Left ventricle myocardium inferior (tissue), 1 donor: ENCODE results near the gene RPRML. TPM values are rescaled to one million over a fixed set of nuclear protein-coding genes. Genes with fewer than 3 reads are reported as not detected.
"Not testable (repeated sequence)": the region's sequence is repeated elsewhere in the genome, so short reads cannot be mapped to it uniquely, and the experiment has no call there.

Source experiments
- DNase-seq: peaks from one replicate; pipeline ENCODE4 v3.0.0-alpha.2; 2020
- H3K27ac ChIP-seq: fragments of 200-600 bp; replicated peaks from 2 replicates; pipeline ENCODE4 v1.8.0; 2021
- H3K27me3 ChIP-seq: fragments of 200-600 bp; 2 replicates; pipeline ENCODE4 v1.8.0; 2021; ENCODE audit warnings: low read depth
- H3K36me3 ChIP-seq: fragments of 200-600 bp; 2 replicates; pipeline ENCODE4 v1.8.0; 2021
- H3K4me1 ChIP-seq: fragments of 200-600 bp; 2 replicates; pipeline ENCODE4 v1.8.0; 2021
- H3K4me3 ChIP-seq: fragments of 200-600 bp; 2 replicates; pipeline ENCODE4 v1.8.0; 2021; ENCODE audit warnings: mild to moderate bottlenecking, moderate library complexity
- H3K9me3 ChIP-seq: fragments of 200-600 bp; replicated peaks from 2 replicates; pipeline ENCODE4 v1.8.0; 2021
- intact Hi-C: fragments of 100-400 bp; cut with micrococcal nuclease; formaldehyde crosslinking; loops from one replicate; pipeline ENCODE4 v1.11.0; 2022
- total RNA-seq: library from RNA; stranded (reverse); fragmentation: NEBNext Ultra II Directional; extraction: Animal tissue kit (Norgen Biotek cat#: 25700); gene quantifications from one replicate; pipeline ENCODE4 v1.2.1, GENCODE V29; 2021
- TF ChIP-seq, protein P1 (sequence below): fragments of 200-600 bp; IDR thresholded peaks from 2 replicates; pipeline ENCODE4 v1.8.0; 2021; ENCODE audit warnings: antibody characterized with exemption, mild to moderate bottlenecking, borderline replicate concordance
- donor health status: DM: no; HTN: yes; CAD: no; lungs with severe emphysema.

Gene RPRML
- total RNA-seq, 1 donor from 2014 or later = not detected

DNA sequence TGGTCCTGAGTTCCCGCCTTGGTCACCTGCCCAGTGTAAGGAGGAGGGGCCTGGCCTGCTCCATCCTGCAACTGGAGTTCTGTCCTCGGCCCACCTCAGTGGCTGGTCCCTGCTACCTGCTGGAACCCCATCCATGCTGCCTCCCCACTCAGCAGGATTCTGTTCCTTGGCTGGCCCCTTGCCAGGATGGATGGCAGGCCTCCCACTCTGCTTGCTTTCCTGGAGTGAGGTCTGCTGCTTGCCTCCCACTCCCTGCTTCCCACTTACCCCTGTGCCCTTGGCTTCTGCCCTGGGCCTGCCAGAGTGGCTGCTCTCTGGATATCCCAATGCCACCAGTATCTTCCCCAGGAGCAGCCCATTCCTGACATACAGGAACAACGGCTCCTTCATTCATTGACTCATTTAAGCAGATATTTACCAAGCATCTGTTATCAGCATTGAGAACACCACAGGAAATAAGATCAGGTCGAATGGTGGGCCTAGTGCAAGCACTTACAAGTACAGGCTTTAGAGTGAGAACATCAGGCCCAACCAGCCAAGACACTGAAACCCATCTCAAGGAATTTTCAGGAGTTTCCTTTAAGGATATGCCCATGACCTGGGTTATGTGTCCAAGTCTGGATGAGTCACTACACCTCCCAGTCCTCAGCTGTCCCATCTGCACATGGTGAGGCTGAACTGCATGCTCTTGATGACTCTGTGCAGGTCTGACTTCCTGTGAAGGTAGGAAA, 17.0 kb upstream of the RPRML start:
- no peak overlapping the region for H3K27ac ChIP-seq
- no peaks in the 10 kb centered on the region for H3K27me3 ChIP-seq
- no peak overlapping the region for H3K4me3 ChIP-seq
- no peaks in the 10 kb centered on the region for H3K4me1 ChIP-seq
- DNase-seq = no peak
- H3K9me3 ChIP-seq = no peaks in the 10 kb centered on the region
- H3K36me3 ChIP-seq = no peaks in the 10 kb centered on the region
- intact Hi-C loops = no loop called here
- TF ChIP-seq, protein P1, sequence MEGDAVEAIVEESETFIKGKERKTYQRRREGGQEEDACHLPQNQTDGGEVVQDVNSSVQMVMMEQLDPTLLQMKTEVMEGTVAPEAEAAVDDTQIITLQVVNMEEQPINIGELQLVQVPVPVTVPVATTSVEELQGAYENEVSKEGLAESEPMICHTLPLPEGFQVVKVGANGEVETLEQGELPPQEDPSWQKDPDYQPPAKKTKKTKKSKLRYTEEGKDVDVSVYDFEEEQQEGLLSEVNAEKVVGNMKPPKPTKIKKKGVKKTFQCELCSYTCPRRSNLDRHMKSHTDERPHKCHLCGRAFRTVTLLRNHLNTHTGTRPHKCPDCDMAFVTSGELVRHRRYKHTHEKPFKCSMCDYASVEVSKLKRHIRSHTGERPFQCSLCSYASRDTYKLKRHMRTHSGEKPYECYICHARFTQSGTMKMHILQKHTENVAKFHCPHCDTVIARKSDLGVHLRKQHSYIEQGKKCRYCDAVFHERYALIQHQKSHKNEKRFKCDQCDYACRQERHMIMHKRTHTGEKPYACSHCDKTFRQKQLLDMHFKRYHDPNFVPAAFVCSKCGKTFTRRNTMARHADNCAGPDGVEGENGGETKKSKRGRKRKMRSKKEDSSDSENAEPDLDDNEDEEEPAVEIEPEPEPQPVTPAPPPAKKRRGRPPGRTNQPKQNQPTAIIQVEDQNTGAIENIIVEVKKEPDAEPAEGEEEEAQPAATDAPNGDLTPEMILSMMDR = no peak

DNA sequence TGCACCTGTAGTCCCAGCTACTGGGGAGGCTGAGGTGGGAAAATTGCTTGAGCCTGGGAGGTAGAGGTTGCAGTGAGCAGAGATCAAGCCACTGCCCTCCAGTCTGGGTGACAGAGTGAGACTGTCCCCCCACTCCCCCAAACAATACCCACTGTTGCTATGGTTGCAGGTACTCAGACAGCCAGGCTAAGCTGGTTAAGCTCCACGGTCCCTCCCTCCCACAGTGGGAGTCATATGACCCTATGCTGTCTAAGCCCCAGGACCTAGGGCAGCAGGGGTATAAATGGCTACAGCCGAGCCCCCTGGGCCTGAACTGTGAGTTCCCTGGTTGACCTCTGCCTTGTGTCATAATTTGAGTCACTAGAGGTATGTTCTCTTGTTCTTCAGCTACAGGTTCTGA, 15.9 kb upstream of the RPRML start:
- Histone ChIP-seq H3K9me3 (no peaks in the 10 kb centered on the region), H3K27me3 (no peaks in the 10 kb centered on the region), H3K27ac (no peak overlapping the region), H3K4me1 (peaks cover 1% of the 10 kb centered on the region), H3K4me3 (no peak overlapping the region), H3K36me3 (no peaks in the 10 kb centered on the region)
- intact Hi-C loops = no loop called here
- DNase-seq = no peak
- TF ChIP-seq, protein P1 = no peak

DNA sequence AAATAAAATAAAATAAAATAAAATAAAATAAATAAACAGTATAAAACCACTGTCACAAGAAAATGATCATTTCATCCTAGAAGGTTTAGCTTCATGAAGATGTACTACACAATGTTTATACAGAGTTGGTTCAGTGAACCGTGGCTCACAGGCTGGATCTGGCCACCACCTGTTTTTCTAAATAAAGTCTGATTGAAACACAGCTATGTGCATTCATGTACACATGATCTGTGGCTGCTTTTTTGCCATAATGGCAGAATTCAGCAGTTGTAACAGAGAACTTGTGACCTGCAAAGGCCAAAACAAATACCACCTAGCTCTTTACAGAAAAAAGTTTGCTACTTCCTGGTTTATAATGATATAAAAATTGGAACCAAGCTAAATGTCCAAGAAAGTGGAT, 12.6 kb upstream of the RPRML start:
- intact Hi-C loops = no loop called here
- Histone ChIP-seq H3K36me3 (no peaks in the 10 kb centered on the region), H3K27ac (no peak overlapping the region), H3K27me3 (no peaks in the 10 kb centered on the region), H3K9me3 (no peaks in the 10 kb centered on the region), H3K4me3 (no peak overlapping the region), H3K4me1 (peaks cover 6% of the 10 kb centered on the region)
- TF ChIP-seq, protein P1 = no peak
- DNase-seq = no peak

DNA sequence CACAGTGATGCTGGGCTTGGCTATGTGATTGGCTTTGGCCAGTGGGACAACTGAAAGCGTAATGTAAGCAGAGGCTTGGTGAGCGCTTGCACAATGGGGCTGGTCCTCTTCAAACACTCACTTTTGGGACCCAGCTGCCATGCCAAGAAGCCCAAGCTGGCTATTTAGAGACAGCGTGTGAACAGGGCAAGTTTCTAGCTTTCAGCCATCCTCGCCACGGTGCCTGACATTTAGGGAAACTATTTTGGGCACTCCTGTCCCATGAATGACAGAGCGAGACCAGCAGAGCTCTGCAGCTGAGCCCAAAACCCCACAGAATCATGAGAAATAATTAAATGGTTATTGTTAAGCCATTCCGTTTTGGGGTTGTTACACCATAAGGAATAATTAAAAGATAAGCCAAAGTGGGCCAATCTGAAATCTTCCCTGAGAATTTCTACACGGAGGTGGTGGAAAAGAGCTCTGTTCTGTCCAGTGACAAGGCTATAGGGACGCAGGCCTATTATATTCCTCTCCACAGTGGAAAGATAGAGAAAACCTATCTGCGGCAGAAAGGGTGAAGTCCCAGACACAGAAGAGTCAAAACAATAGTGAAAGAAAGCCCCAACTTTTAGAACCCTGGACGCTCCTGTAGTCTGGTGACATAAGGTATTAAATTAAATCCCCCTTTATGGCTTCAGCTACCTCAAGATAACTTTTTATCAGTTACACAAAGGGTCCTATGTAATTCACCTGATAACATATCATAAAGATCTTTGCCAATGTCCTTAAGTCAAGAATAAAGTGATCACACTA, 10.8 kb upstream of the RPRML start:
- H3K4me3 ChIP-seq = no peak overlapping the region
- TF ChIP-seq, protein P1 = no peak
- no peaks in the 10 kb centered on the region for H3K36me3 ChIP-seq
- H3K27me3 ChIP-seq = no peaks in the 10 kb centered on the region
- H3K4me1 ChIP-seq = peaks cover 7% of the 10 kb centered on the region
- H3K9me3 ChIP-seq = no peaks in the 10 kb centered on the region
- no peak for DNase-seq
- H3K27ac ChIP-seq = no peak overlapping the region
- intact Hi-C loops = no loop called here

DNA sequence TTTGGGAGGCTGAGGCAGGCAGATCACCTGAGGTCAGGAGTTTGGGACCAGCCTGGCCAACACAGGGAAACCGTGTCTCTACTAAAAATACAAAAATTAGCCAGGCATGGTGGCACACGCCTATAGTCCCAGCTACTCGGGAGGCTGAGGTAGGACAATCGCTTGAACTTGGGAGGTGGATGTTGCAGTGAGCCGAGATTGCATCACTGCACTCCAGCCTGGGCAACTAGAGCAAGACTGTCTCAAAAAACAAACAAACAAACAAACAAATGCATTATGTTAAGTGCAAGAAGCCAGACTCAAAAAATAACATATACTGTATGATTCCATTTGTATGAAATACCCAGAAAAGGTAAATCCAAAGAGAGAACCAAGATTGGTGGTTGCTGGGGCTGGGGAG, 8.9 kb upstream of the RPRML start:
- H3K36me3 ChIP-seq, H3K4me3 ChIP-seq, DNase-seq, H3K27ac ChIP-seq, H3K27me3 ChIP-seq, H3K9me3 ChIP-seq, intact Hi-C loops: not testable (repeated sequence)
- H3K4me1 ChIP-seq = peaks cover 19% of the 10 kb centered on the region

DNA sequence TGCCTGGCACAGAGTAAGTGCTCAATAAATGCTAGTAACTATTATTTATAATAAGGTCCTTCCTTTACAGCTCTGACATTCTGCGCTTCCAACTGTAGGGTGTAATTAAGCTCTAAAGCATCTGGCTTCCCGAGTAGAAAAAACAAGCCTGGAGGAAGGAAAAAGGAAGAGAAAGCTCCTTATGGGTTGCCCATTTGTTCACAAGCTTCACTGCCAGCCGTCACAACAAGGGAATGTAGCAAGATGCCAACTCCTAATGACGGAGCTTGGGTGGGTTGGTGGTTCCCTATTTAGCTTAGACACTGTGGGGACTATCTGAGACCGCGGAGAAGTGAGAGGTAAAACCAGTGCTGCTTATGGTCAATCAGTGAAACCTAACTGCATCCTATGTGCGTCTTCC, 7.3 kb upstream of the RPRML start:
- Histone ChIP-seq H3K4me3 (no peak overlapping the region), H3K9me3 (no peaks in the 10 kb centered on the region), H3K4me1 (peaks cover 19% of the 10 kb centered on the region), H3K27me3 (peaks cover 1% of the 10 kb centered on the region), H3K36me3 (no peaks in the 10 kb centered on the region), H3K27ac (no peak overlapping the region)
- intact Hi-C loops = no loop called here
- no peak for DNase-seq
- TF ChIP-seq, protein P1 = no peak
